Panc1 (cell line): ENCODE results near the gene RABL2A. TPM values are rescaled to one million over a fixed set of nuclear protein-coding genes. Genes with fewer than 3 reads are reported as not detected.
"Not testable (repeated sequence)": the region's sequence is repeated elsewhere in the genome, so short reads cannot be mapped to it uniquely, and the experiment has no call there.

ENCODE experiments used
- ATAC-seq: fragments of 200-7000 bp; cut with Tn5 transposase; 2 replicates; pipeline ENCODE4 v1.9.1; 2020; ENCODE audit warnings: mild to moderate bottlenecking, moderate library complexity
- BruUV-seq: library from RNA; stranded (reverse); fragments of 400-500 nt; replicated peaks from 2 replicates; lab custom pipeline; 2021; lab: Mats Ljungman, UMichigan
- CTCF ChIA-PET: fragments of 300-600 bp; sonication (Branson Sonifier 250); formaldehyde crosslinking; loops from one replicate; lab custom pipeline; 2022; ENCODE audit warnings: antibody characterized with exemption; lab: Charles Lee
- POLR2A ChIA-PET: fragments of 300-600 bp; sonication (Branson Sonifier 250); formaldehyde crosslinking; loops from one replicate; lab custom pipeline; 2022; ENCODE audit warnings: antibody characterized with exemption; lab: Charles Lee
- DNase-seq: peaks from one replicate; pipeline ENCODE4 v3.0.0-alpha.2; 2010; ENCODE audit warnings: low read depth, low spot score
- H3K27ac ChIP-seq: 2 replicates; pipeline ENCODE4 v1.5.1; 2011; ENCODE audit warnings: mild to moderate bottlenecking, low read length, inconsistent platforms
- H3K27me3 ChIP-seq: fragments of 200-500 bp; sonication (Bioruptor generic); 2 replicates; pipeline ENCODE4 v1.6.0; 2014; ENCODE audit warnings: low read length, inconsistent platforms; ENCODE audit not compliant: control insufficient read depth, insufficient read depth
- H3K36me3 ChIP-seq: fragments of 200-500 bp; sonication (Bioruptor generic); 2 replicates; pipeline ENCODE4 v1.5.1; 2014; ENCODE audit warnings: inconsistent platforms, mild to moderate bottlenecking, low read length, moderate library complexity; ENCODE audit not compliant: control insufficient read depth, insufficient read depth
- H3K4me1 ChIP-seq: 2 replicates; pipeline ENCODE4 v1.5.1; 2011; ENCODE audit warnings: inconsistent platforms, mild to moderate bottlenecking, low read length, moderate library complexity; ENCODE audit not compliant: control insufficient read depth, insufficient read depth
- H3K4me3 ChIP-seq, 2 experiments: 2 replicates each; pipeline ENCODE4 v1.5.1; 2011 to 2012; ENCODE audit warnings: low read depth in 2 of 2, low read length in 2 of 2, mild to moderate bottlenecking in 2 of 2, inconsistent platforms in 1 of 2, moderate library complexity in 1 of 2
- H3K9me3 ChIP-seq: fragments of 200-500 bp; sonication (Bioruptor generic); 2 replicates; pipeline ENCODE4 v1.5.1; 2014; ENCODE audit warnings: low read depth, mild to moderate bottlenecking, inconsistent platforms, low read length, moderate library complexity; ENCODE audit not compliant: control insufficient read depth, insufficient read depth
- CTCF ChIP-seq: fragments of 450-650 bp; IDR thresholded peaks from 2 replicates; pipeline ENCODE4 v1.5.1; 2017; ENCODE audit warnings: mild to moderate bottlenecking
- in situ Hi-C: cut with HindIII; loops from 2 replicates; pipeline ENCODE4 v1.10.0; 2016; ENCODE audit warnings: low sequenced_read_pairs, low pct_unique_long_range_greater_than_20kb
- intact Hi-C: fragments of 100-400 bp; cut with micrococcal nuclease; formaldehyde crosslinking; loops from one replicate; pipeline ENCODE4 v1.10.0; 2022; ENCODE audit not compliant: unreplicated experiment
- total RNA-seq: library from RNA; stranded (reverse); gene quantifications from one replicate; pipeline ENCODE4 v1.2.1, GENCODE V29; 2021; ENCODE audit not compliant: unreplicated experiment

Gene RABL2A
- total RNA-seq, 1 experiment from 2014 or later: 21.4 TPM

- ATAC-seq, H3K36me3 ChIP-seq, CTCF ChIA-PET, H3K4me3 ChIP-seq, BruUV-seq, H3K27ac ChIP-seq, intact Hi-C loops, POLR2A ChIA-PET, H3K27me3 ChIP-seq, H3K4me1 ChIP-seq, in situ Hi-C loops, H3K9me3 ChIP-seq: not testable (repeated sequence)
- TF ChIP-seq CTCF: peak; percentile 75
- peak; percentile 36 for DNase-seq
Observed at GRCh38 chr2:113587201-113587600, 39.9 kb upstream of the RABL2A start.

GRCh38 chr2:113589591-113589990 is 37.5 kb upstream of the RABL2A start:
- H3K4me3 ChIP-seq, H3K27ac ChIP-seq, BruUV-seq, in situ Hi-C loops, H3K4me1 ChIP-seq, DNase-seq, CTCF ChIA-PET, H3K27me3 ChIP-seq, POLR2A ChIA-PET, H3K9me3 ChIP-seq, intact Hi-C loops, H3K36me3 ChIP-seq, ATAC-seq: not testable (repeated sequence)

GRCh38 chr2:113591926-113592325 is 35.1 kb upstream of the RABL2A start:
- H3K4me3 ChIP-seq, H3K4me1 ChIP-seq, intact Hi-C loops, BruUV-seq, H3K27ac ChIP-seq, ATAC-seq, in situ Hi-C loops, H3K9me3 ChIP-seq, DNase-seq, H3K27me3 ChIP-seq, POLR2A ChIA-PET, H3K36me3 ChIP-seq, CTCF ChIA-PET: not testable (repeated sequence)

GRCh38 chr2:113593280-113593679 is 33.8 kb upstream of the RABL2A start:
- intact Hi-C loops, H3K9me3 ChIP-seq, H3K4me3 ChIP-seq, DNase-seq, ATAC-seq, POLR2A ChIA-PET, H3K27ac ChIP-seq, H3K4me1 ChIP-seq, H3K27me3 ChIP-seq, CTCF ChIA-PET, H3K36me3 ChIP-seq, BruUV-seq, in situ Hi-C loops: not testable (repeated sequence)

- CTCF ChIA-PET, BruUV-seq: not testable (repeated sequence)
Observed at GRCh38 chr2:113595725-113596124, 31.3 kb upstream of the RABL2A start.

GRCh38 chr2:113597164-113597563 is 29.9 kb upstream of the RABL2A start:
- H3K9me3 ChIP-seq, H3K36me3 ChIP-seq, intact Hi-C loops, POLR2A ChIA-PET, in situ Hi-C loops, CTCF ChIA-PET, H3K4me1 ChIP-seq, ATAC-seq, DNase-seq, H3K4me3 ChIP-seq, BruUV-seq, H3K27me3 ChIP-seq, H3K27ac ChIP-seq: not testable (repeated sequence)

More at GRCh38 chr2:113595725-113596124, 31.3 kb upstream of the RABL2A start:
- POLR2A ChIA-PET, H3K36me3 ChIP-seq, H3K27ac ChIP-seq, H3K27me3 ChIP-seq, H3K4me3 ChIP-seq, intact Hi-C loops, H3K4me1 ChIP-seq, DNase-seq, H3K9me3 ChIP-seq, in situ Hi-C loops, ATAC-seq: not testable (repeated sequence)
